MV-4-11 (cell line): Measurements from ENCODE around the gene TNNT3.

Source experiments
- DNase-seq: peaks from one replicate; lab custom pipeline; 2025; lab: John Stamatoyannopoulos, UW

TNNT3 gene

GRCh38 chr11:1923201-1923956 lies 3.9 kb downstream of the TNNT3 start:
- no peak for DNase-seq

- no peak for DNase-seq
Observed at GRCh38 chr11:1924181-1924580, 4.7 kb downstream of the TNNT3 start.

GRCh38 chr11:1924646-1925372 lies 5.3 kb downstream of the TNNT3 start:
- no peak for DNase-seq

GRCh38 chr11:1925373-1926155 lies 6.1 kb downstream of the TNNT3 start:
- no peak for DNase-seq

DNA sequence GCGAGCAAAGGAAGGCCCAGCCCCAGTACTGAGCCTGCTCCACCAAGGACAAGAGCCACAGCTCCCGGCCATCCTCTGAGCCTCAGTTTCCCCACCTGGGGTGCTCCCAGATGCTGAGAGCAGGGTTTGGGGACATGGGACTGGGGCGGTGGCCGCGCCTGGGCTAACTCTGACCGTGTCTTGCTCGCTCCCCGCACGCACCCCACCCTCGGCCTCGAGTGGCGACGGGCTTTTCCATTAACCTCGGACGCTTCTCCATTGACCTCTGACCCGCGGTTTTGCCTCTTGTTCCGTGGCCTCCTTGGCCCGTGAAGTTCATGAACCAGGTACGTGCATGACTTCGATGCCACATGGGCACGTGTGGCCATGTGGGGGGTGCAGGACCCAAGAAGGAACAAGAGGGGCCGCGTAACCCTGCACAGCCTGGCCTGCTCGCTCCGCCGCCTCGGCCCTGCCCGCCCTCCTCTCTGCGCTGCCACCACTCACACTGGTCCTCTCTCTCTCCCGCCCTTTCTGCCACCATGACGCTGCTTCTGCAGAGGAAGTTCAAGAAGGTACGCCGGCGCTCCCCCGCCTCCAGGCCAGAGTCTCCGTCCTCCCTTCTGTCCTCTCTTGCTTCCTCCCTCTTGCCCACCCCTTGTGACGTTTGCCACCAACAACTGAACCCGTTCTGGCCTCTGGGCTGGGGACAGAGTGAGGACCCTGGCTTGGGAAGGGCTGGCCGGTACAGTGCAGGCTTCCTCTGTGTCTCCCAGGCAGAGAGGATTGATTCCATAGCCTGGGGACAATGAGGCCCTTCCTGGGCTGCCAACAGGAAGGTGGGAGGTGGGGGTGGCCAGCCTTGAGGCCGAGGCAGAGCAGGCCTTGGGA lies 6.9 kb downstream of the TNNT3 start:
- no peak for DNase-seq

DNA sequence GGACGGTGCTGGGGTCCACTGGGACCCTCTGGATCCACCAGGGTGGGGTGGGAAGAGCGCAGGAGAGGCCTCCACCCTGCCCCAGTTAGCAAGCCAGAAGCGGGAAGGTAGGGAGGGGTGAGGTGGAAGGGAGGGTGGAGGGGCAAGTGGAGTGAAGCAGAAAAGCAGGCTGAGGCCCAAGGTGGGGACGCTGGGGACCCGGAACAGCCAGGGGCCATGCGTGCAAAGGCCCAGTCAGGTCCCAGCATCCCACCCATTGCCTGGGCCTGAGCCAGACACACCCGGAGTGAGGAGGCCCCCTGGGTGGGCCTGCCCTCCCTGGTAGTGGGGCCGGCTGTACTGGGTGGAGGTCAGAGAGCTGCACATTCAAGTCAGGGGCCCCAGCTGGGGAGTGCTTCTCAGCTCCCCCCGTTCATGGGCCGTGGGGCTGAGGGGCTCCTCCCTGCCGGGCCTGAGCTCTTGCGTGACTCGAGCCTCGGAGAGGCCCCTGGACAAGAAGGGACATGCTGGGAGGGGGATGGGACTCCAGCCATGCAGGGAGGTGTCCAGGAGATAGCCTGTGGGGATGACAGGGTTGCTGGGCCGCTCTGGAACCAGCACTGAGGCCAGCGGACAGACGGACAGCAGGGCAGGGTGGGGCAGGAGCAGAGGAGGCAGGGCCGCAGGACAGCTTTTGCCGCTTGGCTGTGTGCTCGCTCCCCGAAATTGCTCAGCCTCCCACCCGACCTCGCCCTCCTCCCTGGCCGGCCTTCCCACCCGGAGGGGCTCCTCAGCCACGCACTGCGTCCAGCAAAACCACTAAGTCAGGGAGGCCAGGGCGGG lies 7.7 kb downstream of the TNNT3 start:
- DNase-seq: no peak

DNA sequence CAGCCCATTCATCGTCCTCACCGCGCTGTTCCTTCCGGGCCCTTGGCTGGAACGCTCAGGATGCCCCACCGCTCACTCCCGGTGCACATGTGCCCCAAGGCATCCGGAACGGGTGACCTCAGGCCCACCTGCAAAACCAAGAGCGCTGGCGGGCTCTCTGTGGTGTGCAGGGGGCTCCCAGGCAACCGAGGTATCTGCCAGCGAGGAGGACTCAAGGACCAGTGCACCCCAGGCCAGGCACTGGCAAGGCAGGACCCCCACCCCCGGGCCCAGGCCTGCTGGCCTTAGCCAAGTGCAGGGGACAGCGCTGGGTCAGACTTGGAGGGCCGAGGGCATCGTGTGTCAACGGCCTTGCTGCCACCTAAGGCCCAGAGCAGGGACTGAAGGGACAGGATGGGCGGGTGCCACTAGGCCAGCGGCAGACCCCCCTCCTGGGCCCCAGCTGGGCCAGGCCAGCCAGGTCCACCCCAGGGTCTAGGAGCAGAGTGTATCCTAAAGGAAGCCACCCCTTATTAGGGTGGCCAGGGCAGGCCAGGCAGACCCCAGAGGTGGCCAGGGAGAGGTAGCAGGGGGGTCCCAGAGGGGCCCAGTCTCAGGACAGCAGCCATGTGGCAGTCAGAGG lies 8.5 kb downstream of the TNNT3 start:
- DNase-seq: no peak

GRCh38 chr11:1928470-1928890 lies 9.0 kb downstream of the TNNT3 start:
- DNase-seq: no peak

GRCh38 chr11:1928891-1929541 lies 9.5 kb downstream of the TNNT3 start:
- no peak for DNase-seq

- no peak for DNase-seq
Observed at GRCh38 chr11:1929621-1930461, 10.3 kb downstream of the TNNT3 start.

DNA sequence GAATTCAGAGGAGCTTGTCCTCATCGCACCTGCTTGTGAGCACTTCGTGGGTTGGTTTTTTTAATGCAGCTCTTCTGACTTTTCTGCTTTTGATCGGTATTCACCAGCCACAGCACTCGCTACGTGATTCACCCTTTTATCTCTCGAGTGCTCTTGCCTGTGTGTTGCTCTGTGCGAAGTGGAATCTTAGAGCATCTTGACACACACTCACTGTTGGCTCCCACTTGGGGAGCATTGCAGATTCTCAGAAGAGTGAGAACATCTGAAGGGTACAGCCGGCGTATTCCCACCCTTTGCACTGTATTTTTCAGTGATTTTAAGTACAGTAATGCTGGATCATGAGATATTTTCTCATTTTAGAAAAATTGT lies 10.9 kb downstream of the TNNT3 start:
- no peak for DNase-seq

DNA sequence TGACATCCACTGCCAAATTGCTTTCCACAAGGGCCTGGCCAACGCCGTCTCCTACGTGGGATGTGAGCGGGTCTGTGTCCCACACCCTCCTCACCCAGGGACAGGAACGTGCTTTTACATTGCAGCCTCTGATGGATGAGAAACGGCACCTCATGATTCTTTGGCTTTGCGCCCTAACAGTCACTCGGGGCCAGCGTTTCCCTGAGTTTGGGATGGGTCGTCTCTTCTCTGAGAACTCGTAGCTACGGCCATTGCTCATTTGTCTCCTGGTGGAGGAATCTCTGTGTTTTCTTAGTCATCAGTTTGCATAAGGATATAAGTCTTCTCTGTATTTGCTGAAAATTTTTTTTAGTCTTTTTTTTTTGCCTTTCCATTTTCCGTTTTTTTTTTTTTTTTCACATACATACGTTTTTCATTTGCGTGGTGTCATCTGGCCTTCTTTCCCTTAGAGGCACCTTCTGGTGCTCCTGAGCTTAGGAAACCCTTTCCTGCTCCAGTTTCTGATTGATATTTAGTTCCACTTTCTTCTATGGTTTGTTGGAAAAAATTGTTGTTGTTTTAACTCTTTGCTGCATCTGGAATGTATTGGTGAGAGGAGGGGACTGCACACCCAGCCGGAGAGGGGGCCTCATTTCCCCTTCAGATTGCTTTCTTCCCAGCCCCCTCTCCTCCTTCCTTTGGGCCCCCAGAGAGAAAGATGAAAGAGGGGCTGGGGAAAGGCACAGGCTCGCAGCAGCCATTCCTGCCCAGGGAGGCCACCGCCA lies 12.0 kb downstream of the TNNT3 start:
- DNase-seq: no peak

DNA sequence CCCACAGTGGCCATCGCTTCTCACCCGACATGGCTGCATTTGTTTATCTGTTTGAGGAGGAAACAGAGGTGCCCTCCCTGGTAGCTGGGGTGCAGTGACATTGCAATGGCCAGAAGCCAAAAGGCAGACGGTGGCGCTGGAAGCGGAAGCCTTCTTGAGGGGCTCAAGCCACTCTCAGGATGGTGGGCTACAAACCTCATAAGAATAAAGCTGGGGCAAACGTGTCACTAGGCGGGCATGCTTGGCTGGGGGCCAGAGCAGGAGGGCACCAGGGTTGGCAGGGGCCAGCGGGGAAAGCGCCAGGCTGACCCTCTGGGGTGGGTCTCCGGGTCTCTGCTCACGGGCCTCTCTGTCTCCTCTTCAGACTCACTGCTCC lies 12.6 kb downstream of the TNNT3 start:
- no peak for DNase-seq

DNA sequence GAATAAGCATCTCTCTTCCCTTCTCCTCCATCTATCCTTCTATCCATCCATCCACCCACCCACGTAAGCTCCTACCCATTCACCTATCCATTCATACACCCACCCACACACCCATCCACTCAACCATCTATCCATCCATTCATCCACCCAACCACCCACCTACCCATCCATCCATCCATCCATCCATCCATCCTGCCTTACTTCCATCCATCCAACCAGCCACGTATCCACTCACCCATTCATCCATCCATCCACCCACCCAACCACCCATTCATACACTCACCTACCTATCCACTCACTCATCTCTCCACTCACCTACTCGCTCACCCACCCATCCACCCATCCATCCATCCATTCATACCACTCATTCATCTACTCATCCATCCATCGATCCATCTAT lies 13.2 kb downstream of the TNNT3 start:
- DNase-seq: no peak

GRCh38 chr11:1933416-1934334 lies 14.2 kb downstream of the TNNT3 start:
- DNase-seq: no peak

GRCh38 chr11:1934335-1935155 lies 15.0 kb downstream of the TNNT3 start:
- DNase-seq: no peak
